HG03175 (cell line): Measurements from ENCODE around the gene ULK4.

Experiments used
- ATAC-seq: cut with Tn5 transposase; IDR thresholded peaks from one replicate; pipeline ENCODE4 v1.9.1; 2021; ENCODE audit warnings: mild to moderate bottlenecking, moderate library complexity; ENCODE audit not compliant: unreplicated experiment

The ULK4 gene

GRCh38 chr3:41519746-41520145 is 442.2 kb downstream of the ULK4 start:
- ATAC-seq, result no peak

GRCh38 chr3:41518626-41519025 is 443.3 kb downstream of the ULK4 start:
- ATAC-seq, result no peak

- no peak for ATAC-seq
Observed at GRCh38 chr3:41508063-41508696, 453.7 kb downstream of the ULK4 start.

- ATAC-seq, result no peak
Observed at GRCh38 chr3:41507336-41508062, 454.4 kb downstream of the ULK4 start.

GRCh38 chr3:41503998-41504623 is 457.8 kb downstream of the ULK4 start:
- no peak for ATAC-seq

- no peak for ATAC-seq
Observed at GRCh38 chr3:41502481-41502880, 459.4 kb downstream of the ULK4 start.

- no peak for ATAC-seq
Observed at GRCh38 chr3:41502023-41502422, 459.9 kb downstream of the ULK4 start.

- no peak for ATAC-seq
Observed at GRCh38 chr3:41498847-41499246, 463.1 kb downstream of the ULK4 start.

GRCh38 chr3:41490360-41490759 is 471.5 kb downstream of the ULK4 start:
- ATAC-seq, result no peak

- ATAC-seq, result no peak
Observed at GRCh38 chr3:41489231-41489630, 472.7 kb downstream of the ULK4 start.

- no peak for ATAC-seq
Observed at GRCh38 chr3:41488501-41488900, 473.4 kb downstream of the ULK4 start.

- no peak for ATAC-seq
Observed at GRCh38 chr3:41485484-41485883, 476.4 kb downstream of the ULK4 start.

GRCh38 chr3:41482134-41482533 is 479.8 kb downstream of the ULK4 start:
- ATAC-seq, result no peak

GRCh38 chr3:41478278-41478677 is 483.6 kb downstream of the ULK4 start:
- ATAC-seq, result no peak

GRCh38 chr3:41477399-41478014 is 484.4 kb downstream of the ULK4 start:
- ATAC-seq, result peak; percentile 65

GRCh38 chr3:41469083-41469482 is 492.8 kb downstream of the ULK4 start:
- ATAC-seq, result no peak

GRCh38 chr3:41467481-41467880 is 494.4 kb downstream of the ULK4 start:
- no peak for ATAC-seq

- no peak for ATAC-seq
Observed at GRCh38 chr3:41464858-41465257, 497.0 kb downstream of the ULK4 start.

GRCh38 chr3:41464401-41464800 is 497.5 kb downstream of the ULK4 start:
- no peak for ATAC-seq

GRCh38 chr3:41462103-41462691 is 499.7 kb downstream of the ULK4 start:
- no peak for ATAC-seq

- ATAC-seq, result no peak
Observed at GRCh38 chr3:41460736-41461135, 501.2 kb downstream of the ULK4 start.
